Posterior vena cava (tissue), 2 donors: ENCODE results near the gene BRD4. TPM values are rescaled to one million over a fixed set of nuclear protein-coding genes. Genes with fewer than 3 reads are reported as not detected.

Experiments used
- DNase-seq: peaks from one replicate; pipeline ENCODE4 v3.0.0-alpha.2; 2020; ENCODE audit warnings: low spot score
- intact Hi-C, 2 donors: fragments of 100-400 bp; cut with DNase I; formaldehyde crosslinking; loops; one replicate each; pipeline versions ENCODE4 v1.14.1 to v1.14.2; 2022 to 2023
- total RNA-seq, 2 donors: library from RNA; stranded (reverse); fragmentation: NEBNext Ultra II Directional; extraction: Animal tissue kit (Norgen Biotek cat#: 25700); gene quantifications; one replicate each; pipeline ENCODE4 v1.2.1, GENCODE V29; 2021
- donor health status: DM: yes; HTN: yes; CAD: no.
- donor health status: DM: yes; HTN: yes; CAD: no.

Gene BRD4
- total RNA-seq, 2 donors from 2014 or later: 77.5 to 89.6 TPM

GRCh38 chr19:15297416-15298224, 34.7 kb downstream of the BRD4 start:
- DNase-seq: peak; percentile 48
- intact Hi-C loops: no loop called here

GRCh38 chr19:15296841-15297415, 35.4 kb downstream of the BRD4 start:
- intact Hi-C loops: no loop called here

GRCh38 chr19:15296353-15296752, 36.0 kb downstream of the BRD4 start:
- intact Hi-C loops: no loop called here
- DNase-seq: peak; percentile 49

More at GRCh38 chr19:15296841-15297415, 35.4 kb downstream of the BRD4 start:
- DNase-seq: peak; percentile 20

- DNase-seq: peak; percentile 56
- intact Hi-C loops: no loop called here
Measured at GRCh38 chr19:15294561-15294990, 37.8 kb downstream of the BRD4 start.

GRCh38 chr19:15293781-15294491, 38.4 kb downstream of the BRD4 start:
- intact Hi-C loops: no loop called here
- no peak for DNase-seq

GRCh38 chr19:15292847-15293582, 39.3 kb downstream of the BRD4 start:
- DNase-seq: no peak

GRCh38 chr19:15292140-15292539, 40.2 kb downstream of the BRD4 start:
- intact Hi-C loops: no loop called here
- no peak for DNase-seq

More at GRCh38 chr19:15292847-15293582, 39.3 kb downstream of the BRD4 start:
- intact Hi-C loops: no loop called here

- DNase-seq: no peak
- intact Hi-C loops: no loop called here
Measured at GRCh38 chr19:15291548-15292021, 40.8 kb downstream of the BRD4 start.

- DNase-seq: no peak
- intact Hi-C loops: no loop called here
Measured at GRCh38 chr19:15291089-15291488, 41.2 kb downstream of the BRD4 start.

GRCh38 chr19:15290166-15290565, 42.2 kb downstream of the BRD4 start:
- DNase-seq: no peak
- intact Hi-C loops: loop anchor here in 1 of 2 donors (1.0 kb wide), 1 partner anchor 36 kb away; no protein-coding TSS in a partner anchor

GRCh38 chr19:15289673-15290072, 42.7 kb downstream of the BRD4 start:
- intact Hi-C loops: loop anchor here in 1 of 2 donors (1.0 kb wide), 1 partner anchor 37 kb away; no protein-coding TSS in a partner anchor
- peak; percentile 47 for DNase-seq

GRCh38 chr19:15288146-15288963, 44.0 kb downstream of the BRD4 start:
- intact Hi-C loops: no loop called here

GRCh38 chr19:15287496-15287895, 44.8 kb downstream of the BRD4 start:
- no peak for DNase-seq
- intact Hi-C loops: no loop called here

More at GRCh38 chr19:15288146-15288963, 44.0 kb downstream of the BRD4 start:
- peak; percentile 80 for DNase-seq

- intact Hi-C loops: no loop called here
Measured at GRCh38 chr19:15286688-15287365, 45.5 kb downstream of the BRD4 start.

GRCh38 chr19:15285896-15286591, 46.3 kb downstream of the BRD4 start:
- no peak for DNase-seq
- intact Hi-C loops: no loop called here

More at GRCh38 chr19:15286688-15287365, 45.5 kb downstream of the BRD4 start:
- peak; percentile 22 for DNase-seq

- DNase-seq: no peak
- intact Hi-C loops: loop anchor here in 1 of 2 donors (5.0 kb wide), 1 partner anchor 1913 kb away; no protein-coding TSS in a partner anchor
Measured at GRCh38 chr19:15284896-15285295, 47.4 kb downstream of the BRD4 start.

GRCh38 chr19:15284091-15284490, 48.2 kb downstream of the BRD4 start:
- intact Hi-C loops: loop anchor here in 1 of 2 donors (5.0 kb wide), 1 partner anchor 1912 kb away; no protein-coding TSS in a partner anchor
- DNase-seq: no peak
